GM12873 (cell line): Measurements from ENCODE around the gene ADIPOQ.

ENCODE experiments used
- CTCF ChIP-seq: IDR thresholded peaks from 2 replicates; pipeline ENCODE4 v1.5.1; 2012; ENCODE audit warnings: low read depth, mild to moderate bottlenecking, moderate library complexity, low read length, control low read depth; ENCODE audit not compliant: insufficient read depth; ENCODE audit errors: missing control alignments

Gene ADIPOQ

GRCh38 chr3:186902154-186902553, 59.6 kb downstream of the ADIPOQ start:
- TF ChIP-seq CTCF: no peak

GRCh38 chr3:186902713-186903112, 60.2 kb downstream of the ADIPOQ start:
- TF ChIP-seq CTCF: no peak
